Measurements from ENCODE around the gene UTP20.

UTP20 gene

DNA sequence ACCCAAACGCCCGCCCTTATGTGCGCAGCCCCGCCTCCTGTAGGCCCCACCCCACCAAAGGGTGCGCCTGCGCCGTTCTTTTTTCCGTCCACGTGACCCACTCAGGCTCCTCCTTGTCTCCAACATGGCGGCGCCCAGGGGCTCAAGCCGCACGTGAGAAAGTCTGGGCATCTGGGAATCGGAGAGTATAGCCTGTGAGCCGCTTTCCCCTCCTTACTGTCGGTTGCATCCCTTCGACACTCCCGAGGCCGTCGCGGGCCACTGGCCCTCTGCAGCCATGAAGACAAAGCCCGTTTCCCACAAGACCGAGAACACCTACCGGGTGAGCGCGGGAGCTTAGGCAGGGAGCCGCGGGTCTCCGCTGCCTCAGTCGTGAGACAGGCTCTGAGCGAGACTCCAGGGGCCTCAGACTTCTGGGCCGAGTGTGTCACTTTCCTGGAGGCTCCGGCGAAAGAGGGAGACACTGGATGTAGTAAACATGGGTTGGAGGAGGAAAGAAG lies at the start of gene UTP20:
Gene UTP20 (plus strand): TSS at position 100 of the 500 bp plus-strand sequence. CDS start 178 bp downstream, at position 278.
- DNase-seq, result peak; percentile 93

DNA sequence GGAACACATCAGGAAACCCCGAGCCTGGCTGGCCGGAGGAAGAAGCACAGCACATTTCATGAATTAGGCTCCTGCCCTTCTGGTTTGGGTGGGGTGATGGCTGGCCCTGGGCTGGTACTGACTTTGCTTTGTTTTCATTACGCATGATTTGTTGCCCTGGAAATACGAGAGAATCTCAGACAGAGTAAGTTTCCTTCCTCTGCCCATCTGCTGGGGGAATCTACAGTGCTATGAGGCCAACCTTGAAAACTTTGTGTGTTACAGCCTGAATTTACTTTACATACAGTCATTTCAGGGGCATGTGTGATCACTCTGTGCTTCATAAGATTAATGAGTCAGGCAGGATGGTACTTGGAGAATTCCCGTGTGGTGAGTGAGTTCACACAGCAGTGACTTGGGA lies 49.4 kb upstream of the UTP20 start:
- DNase-seq, result no peak

DNA sequence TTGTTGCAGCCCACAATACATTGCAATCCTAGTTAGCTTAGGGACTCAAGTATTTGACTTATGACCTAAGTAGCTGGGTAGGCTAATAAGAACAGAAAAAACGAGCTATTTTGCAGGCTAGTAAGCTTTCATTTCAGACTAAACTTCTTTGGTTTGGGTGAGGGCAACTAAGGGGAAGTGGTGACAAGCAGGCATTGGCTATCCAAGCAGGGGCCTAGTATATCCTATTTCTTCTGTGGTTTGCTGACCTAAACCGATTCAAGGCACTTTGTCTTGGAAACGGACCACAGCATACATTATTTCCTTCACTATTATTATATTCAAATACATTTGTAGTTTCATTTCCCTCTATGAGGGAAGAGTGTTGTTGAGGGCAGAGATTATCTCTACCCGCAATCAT lies 48.3 kb upstream of the UTP20 start:
- DNase-seq, result no peak

DNA sequence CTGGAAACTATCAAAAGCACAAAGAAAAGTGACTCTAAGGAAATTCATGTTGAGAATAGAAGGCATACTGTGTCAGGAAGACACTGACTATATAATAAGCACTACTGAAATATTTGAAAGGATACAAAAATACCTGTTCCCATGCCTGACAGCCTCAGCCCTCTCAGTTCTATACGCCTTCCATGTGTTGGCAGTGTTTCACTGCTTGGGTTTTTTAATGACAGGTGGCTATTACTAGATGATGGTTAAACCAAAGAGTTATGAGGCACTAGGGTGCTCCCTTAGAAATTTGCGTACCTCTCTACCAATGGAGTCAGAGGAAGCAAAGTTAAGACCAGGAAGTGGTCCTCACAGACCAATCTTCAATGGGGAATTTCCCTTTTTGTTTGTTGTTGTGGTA lies 44.2 kb upstream of the UTP20 start:
- DNase-seq, result no peak

DNA sequence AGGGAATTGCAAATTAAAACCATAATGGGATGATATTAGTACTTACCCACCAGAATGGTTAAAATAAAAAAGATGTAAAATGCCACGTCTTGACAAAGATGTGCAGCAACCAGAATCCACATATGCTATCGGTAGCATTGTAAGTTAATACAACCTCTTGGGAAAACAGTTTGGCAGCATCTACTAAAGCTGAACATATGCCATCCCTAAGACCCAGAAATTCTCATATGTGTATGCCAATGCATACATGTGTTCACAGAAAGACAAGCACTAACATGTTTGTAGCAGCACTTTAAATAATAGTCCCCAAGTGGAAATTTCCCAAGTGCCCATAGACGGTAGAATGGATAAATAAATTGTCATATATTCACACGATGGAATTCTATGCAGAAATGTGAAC lies 41.6 kb upstream of the UTP20 start:
- no peak for DNase-seq

DNA sequence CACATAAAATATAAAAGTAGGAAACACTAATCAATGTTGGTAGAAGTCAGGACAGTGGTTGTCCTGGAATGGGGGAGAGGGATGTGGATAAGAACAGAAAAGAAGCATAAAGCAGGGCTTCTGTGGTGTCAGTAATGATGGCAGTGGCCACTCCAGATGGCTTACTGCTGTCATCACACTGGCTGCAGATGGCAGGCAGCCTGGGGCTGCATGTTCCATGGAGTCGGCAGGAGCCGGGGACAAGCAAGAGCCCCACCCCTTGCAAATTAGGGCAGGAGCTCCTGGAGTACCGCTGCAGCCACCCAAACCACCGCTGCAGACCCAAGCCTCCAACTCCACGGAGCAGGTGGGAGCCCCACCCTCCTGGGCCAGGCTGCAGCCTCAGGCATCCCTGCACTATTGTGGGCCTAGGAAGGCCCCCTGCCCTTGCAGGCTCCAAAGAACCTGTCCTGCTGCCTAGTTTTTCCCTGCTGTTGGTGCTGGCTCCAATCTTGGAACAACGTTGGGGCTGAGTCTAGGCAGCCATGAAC lies 41.0 kb upstream of the UTP20 start:
- no peak for DNase-seq

DNA sequence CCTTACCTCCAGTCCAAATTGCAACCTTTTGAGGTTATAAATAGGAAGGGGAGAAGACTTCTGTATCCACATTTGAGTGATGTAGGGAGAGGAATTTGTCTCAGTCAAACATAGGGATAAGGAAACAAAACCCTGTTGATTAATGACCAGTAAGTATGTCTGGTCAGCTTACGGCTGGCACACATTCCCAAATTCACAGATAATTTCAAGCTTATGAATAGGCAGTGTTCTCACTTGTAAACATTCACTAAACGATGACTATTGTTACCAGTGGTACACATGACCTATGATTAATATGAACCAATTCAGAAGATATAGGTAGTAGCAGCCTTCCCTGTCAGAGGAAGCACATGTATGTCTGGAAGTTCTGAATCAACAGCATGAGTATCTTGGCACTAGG lies 36.8 kb upstream of the UTP20 start:
- DNase-seq, result no peak

DNA sequence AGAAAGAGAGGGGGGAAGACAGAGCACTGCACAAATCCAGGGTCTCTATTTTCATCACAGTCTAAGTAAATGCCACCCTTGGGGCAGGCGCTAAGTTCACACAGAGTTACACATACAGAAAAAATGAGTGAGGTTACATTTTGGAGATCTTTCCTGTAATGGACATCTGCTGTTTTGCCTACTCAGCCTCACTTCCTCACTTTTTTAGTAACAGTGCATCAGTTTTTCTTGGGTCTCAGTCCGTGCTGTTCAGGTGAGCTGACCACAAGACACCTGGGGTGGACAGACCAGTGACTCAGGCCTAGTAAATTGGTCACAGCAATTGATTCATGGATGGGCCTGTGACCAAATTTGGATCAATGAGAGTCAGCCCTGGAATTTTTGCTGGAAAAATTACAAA lies 36.3 kb upstream of the UTP20 start:
- DNase-seq, result no peak

DNA sequence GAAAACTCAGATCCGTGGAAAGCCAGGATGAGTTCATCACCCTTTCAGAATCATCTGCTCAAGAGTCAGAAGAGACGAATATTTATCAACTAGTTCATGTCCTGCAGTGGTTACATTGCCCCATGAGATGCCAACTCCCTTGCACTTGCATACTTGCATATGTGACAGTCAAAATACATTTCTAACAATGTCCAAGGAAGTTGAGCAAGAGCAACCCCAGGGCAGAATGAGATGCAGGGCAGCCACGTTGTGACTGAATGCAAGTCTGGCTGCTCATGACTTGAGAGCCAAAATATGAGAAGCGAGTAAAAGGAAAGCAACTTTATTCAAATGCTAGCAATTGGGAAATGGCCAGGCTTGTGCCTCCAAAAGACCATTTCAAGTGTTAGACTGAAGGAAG lies 23.6 kb upstream of the UTP20 start:
- DNase-seq, result no peak

DNA sequence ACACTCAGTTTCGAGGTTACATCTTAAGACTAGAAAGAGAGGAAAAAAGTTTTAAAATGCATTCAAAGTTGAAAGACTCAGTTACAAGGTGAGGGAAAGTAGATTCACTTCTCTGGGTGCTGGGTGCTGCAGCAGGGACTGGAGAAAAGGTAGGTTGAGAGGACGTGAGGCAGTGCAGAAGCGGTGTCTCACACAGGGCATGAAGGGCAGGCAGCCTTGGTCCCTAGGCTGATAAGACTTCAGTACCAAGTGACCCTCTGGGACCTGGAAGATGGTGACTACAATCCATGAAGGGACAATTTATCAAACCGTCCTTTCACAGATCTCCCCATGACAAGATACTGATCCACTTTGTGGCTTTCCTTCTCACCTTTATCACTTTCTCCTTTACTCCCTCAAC lies 22.5 kb upstream of the UTP20 start:
- DNase-seq, result no peak

DNA sequence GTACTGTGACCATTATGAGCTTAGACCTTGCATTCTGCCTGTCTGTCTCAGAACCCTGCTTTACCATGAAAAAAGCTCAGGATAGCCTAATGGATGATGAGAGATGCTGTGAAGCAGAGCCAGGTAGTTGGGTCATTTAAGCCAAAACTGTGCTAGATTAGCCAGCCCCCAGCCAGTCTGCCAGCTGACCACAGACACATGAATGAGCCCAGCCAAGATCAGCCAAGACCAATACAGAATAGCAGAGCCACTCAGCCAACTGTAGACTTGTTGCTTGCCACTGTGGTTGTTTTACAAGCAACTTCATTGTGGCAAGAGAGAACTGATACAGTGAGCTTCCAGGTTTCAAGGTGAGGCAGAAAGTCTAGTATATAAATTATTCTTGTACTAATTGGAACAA lies 12.8 kb upstream of the UTP20 start:
- DNase-seq, result no peak

DNA sequence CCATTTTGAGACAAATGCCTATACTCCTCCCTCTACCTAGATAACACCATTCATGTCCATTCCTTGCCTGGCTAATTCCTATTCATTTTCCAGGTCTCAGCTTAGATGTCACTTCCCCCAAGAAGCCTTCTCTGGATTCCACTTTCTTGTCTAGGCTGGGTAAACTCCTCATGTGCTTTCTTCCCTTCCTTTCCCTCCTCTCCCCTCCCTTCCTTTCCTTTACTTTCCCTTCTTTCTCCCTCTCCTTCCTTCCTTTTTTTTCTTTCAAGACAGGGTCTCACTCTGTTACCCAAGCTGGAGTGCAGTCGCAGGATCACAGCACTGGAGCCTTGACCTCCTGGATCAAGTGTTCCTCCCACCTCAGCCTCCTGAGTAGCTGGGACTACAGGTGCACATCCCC lies 3.5 kb upstream of the UTP20 start:
- DNase-seq, result no peak

DNA sequence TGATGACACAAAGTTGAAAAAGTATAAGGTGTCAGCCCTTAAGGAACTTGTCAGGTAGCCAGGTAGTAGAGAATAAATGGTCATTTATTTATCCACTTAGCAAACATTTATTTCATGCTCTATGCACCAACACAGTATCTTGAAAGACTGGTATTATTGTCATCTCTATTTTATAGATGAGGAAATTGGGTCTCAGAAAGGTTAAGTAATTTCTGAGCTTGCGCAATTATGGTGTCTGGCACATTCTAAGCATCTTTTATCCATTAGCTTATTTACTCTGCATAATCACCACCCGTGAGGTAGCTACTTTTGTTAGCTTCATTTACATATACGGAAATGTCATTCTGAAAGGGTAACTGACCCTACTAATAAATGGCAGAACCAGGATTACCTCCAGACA lies 2.5 kb upstream of the UTP20 start:
- DNase-seq, result no peak

DNA sequence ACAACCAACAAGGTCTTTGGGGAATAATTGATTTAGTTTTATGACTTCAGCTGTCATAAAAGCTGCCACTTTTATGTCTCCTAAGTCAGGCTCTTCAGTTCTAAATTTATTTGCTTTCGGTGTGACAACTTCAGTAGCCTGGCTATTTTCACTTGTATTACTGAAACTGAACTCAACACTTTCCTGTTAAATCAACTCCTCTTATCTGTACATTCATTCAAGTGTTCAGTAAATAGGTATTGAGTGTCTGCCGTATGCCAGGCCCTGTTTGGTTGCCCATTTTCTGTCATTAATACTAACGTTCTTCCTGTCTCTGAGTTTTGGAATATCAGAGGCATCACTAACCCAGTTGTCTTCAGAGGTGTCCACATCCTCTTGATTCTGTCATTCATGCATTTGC lies 7.5 kb downstream of the UTP20 start:
- no peak for DNase-seq

DNA sequence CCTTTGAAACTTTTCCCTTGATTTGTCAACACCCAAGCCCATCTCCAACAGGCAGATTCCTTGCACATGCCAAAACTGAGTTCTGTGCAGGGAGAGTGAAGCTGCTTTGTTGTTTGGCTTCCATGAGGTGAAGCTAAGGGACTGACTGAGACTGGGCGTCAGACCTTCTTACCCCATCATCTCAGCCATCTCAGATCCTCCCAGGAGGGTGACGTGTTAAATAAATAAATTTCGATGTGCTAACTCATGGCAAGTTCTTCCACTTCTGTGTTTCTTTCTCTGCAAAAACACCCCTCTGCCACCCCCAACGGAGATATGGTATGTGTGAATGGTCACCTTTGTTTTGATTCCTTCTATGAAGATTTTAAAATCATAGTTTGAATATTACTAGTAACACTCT lies 17.8 kb downstream of the UTP20 start:
- no peak for DNase-seq

DNA sequence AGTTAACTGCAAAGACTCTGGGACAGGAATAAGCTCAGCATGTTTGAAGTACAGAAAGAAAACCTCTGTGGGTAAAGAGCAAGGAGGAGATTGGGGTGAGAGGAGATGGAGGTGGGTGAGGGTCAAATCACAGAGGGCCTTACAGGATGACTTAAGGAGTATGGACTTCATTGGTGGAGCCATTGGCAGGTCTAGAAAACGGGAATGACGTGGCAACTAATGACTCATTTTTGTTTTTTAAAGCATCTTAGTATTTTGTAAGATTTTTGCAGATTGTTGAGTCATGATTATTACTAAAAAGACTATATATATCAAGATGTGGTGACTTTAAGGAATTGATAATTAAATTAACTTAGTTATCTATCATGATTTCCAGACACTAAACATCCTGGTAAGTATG lies 18.5 kb downstream of the UTP20 start:
- DNase-seq, result no peak

DNA sequence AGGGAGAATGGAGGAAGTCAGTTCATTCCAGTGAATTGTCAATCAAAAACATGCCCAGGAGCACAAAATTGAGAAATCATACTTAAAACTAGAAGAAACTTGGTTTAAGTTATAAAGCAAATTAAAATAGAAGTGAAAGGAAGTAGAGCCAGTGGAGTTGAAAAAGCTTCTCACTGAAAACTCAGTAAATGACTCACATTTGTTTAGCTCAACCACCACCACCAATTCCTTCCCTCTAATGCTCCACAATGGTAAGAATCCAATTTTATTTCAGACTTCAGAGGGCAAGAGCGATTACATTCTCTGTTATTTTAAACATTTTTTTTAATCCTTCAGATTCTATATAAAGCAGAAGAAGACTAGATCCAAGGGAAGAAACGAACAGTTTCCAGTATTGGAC lies 19.4 kb downstream of the UTP20 start:
- no peak for DNase-seq

DNA sequence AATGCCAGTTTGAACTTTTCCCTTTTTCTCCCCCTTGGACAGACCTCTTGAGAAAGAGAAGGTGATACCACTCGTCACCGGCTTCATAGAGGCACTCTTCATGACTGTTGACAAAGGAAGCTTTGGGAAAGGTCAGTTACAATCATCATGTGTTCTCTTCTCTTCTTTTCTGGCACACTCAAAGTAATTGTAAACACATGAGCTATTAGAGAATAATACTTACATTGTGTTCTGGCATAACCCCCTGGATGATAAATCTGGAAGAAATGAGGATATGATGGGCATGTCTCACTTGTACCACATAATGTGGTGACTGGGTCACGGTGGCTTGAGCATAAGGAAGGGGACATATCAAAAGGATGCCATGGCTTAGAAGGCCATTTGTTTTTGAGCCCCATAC lies 20.0 kb downstream of the UTP20 start:
- DNase-seq, result no peak

DNA sequence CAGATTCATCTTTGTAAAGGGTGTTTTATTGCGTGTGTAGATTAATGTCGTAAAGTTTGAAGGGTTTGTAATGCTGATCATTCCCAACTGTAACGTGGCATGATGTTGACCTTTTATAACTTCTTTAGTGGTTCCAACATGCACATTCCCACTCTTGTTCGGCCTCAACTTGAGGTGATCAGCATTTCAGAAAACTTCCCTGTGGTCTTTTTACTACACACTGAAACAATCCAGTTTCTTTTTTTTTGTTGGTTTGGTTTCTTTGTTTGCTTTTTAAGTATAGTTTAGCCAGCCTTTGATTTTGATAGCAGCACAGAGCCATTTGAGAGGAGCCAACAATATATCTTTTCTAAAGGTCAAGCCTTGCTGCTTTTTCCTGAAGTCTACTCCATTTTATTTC lies 22.8 kb downstream of the UTP20 start:
- no peak for DNase-seq

DNA sequence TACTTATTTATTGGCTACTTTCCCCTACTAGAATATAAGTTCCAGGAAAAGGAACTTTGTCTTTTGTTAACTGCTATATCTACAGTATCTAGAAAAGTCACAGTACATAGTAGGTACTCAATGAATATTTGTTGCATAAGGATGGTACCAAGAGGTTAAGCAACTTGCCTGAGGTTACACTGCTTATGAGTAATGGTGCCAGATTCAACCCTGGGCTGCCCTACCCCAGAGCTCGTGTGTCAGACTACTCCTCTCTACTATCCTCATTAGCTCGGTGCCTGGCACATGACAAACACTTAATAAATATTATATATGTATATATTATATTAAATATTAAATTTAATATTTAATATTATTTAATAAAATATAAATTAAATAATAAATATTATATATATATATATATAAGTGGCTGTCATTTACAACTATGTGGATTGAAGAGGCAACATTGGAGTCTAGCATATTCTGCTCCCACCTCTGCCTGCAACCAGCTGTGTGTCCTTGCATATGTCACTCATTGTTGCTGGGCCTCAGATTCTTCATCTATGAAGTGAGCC lies 25.4 kb downstream of the UTP20 start:
- DNase-seq, result no peak

DNA sequence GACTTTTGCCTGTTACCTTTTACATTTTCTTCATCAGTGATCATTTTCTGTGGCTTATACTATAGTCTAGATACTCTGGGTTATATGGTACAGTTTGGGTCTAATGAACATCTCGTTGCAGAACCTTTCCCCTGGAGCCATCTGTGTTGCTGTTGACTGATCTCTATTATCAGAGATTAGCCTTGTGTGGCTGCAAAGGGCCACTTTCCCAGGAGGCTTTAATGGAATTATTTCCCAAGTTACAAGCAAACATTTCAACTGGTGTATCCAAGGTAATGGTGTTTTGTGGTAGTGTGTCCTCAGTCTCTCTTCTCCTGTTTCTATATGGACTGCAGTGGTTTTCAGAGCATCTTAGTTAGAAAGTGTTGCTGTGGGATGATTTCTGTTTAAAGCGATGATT lies 25.9 kb downstream of the UTP20 start:
- no peak for DNase-seq

DNA sequence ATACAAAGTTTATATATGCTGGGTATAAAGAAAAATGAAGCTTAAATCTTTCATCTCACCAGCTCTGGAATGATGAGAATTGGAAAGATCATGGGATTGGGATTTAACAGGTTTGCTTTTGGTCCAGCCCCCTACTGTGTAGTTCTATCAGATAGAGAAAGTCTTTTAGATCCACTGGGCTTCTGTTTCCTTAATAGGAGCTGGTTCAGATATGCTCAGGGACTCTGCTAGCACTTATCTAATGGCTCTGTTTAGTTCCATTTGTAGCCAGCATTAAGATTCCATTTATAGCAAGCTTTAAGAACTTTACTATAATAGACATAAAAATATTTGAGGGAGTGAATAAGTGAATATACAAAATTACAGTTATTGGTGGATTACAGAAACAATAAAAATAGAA lies 42.6 kb downstream of the UTP20 start:
- no peak for DNase-seq

DNA sequence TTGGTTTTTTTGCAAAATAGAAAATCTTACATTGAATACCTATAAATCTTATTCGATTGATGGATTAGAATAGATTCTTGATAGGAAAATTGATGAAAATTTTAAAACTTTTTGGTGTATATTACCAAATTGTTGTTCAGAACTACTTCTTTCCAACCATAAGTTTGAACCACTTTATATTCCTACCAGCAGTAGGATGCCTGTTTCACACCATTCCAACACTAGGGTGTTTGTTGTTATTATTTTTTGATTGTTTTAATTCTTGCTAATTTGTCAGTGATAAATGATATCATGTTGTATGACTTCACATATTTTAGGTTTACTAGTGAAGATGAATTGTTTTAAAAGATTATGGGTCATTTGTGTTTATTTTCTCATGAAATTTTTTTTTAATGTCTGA lies 43.4 kb downstream of the UTP20 start:
- DNase-seq, result no peak

DNA sequence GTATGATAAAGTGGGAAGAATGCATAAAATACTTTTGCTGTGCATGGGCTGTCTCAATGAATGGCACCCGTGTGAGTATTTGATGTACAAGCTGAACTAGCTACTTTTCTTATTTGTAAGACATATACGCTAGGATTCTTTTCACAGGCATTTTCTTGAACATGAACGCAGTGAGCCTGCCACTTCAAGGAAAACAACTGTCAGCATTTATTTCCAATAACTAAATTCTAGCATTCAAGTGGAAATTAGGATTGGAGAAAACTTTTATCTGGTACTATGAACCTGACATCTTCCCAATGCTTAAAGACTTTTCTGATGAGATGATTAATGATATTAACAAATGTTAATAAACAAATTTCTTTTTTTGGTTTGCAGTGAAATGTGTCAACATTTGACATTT lies 45.7 kb downstream of the UTP20 start:
- DNase-seq, result no peak

DNA sequence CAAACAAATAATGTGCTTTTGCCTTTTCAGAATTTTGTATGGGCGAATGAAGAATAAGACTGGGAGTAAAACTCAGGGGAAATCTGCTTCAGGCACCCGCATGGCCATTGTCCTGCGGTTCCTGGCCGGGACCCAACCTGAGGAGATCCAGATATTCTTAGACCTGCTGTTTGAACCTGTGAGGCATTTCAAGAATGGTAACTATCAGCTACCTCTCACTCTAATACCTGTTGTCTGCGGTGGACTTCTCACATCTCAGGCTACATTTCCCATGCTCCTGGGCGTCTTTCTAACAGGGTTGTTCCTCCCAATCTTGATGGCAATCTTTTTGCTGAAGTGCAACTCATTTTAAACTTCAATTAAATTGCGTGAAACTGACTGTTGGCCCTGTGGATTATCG lies 47.1 kb downstream of the UTP20 start:
- no peak for DNase-seq

DNA sequence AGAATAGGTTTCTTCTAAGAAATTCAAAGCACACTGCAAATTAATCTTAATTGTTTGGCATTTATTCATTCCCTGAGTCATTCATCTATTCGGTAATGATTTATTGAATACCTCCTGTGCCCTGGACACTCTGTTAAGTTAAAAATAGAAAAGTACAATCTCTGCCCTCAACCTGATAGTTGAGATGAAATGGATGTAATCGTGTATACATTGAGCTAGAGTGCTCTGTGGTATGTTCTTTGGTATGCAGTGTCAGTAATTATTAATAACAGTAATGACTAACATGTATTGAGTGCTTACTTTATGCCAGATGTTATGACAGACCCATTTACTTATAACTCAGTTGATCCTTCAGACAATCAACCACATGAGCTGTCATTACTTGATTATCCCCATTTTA lies 47.6 kb downstream of the UTP20 start:
- no peak for DNase-seq

Data from activated naive CD4-positive, alpha-beta T cell treated with Interleukin-2 at 50 U/mL for 16 hours (primary cell).